Activated CD8-positive, alpha-beta memory T cell treated with anti-CD3 and anti-CD28 coated beads, Interleukin-2, amount 10 ng/mL, durations not matched to agents 7 days and 5 days (primary cell): ENCODE measurements around the gene CSRP1. TPM values are rescaled to one million over a fixed set of nuclear protein-coding genes. Genes with fewer than 3 reads are reported as not detected.
"Not testable (repeated sequence)": the region's sequence is repeated elsewhere in the genome, so short reads cannot be mapped to it uniquely, and the experiment has no call there.

ENCODE experiments used
- ATAC-seq: fragments of 150-1000 bp; cut with Tn5 transposase; one replicate; pipeline ENCODE4 v1.10.0; 2021; ENCODE audit warnings: moderate library complexity
- CTCF ChIA-PET: fragments of 350-600 bp; sonication (Branson Sonifier 250); formaldehyde crosslinking; loops from one replicate; lab custom pipeline; 2021; ENCODE audit warnings: antibody characterized with exemption; lab: Charles Lee
- DNase-seq: peaks from one replicate; pipeline ENCODE4 v3.0.0-alpha.2; 2020
- H3K27ac Mint-ChIP-seq: one replicate; pipeline ENCODE4 v1.8.0; 2021; ENCODE audit warnings: mild to moderate bottlenecking, mixed read lengths
- H3K27me3 Mint-ChIP-seq: one replicate; pipeline ENCODE4 v1.8.0; 2021; ENCODE audit warnings: mixed read lengths
- H3K36me3 Mint-ChIP-seq: one replicate; pipeline ENCODE4 v1.8.0; 2021; ENCODE audit warnings: mild to moderate bottlenecking, mixed read lengths
- H3K4me1 Mint-ChIP-seq: one replicate; pipeline ENCODE4 v1.8.0; 2021; ENCODE audit warnings: mixed read lengths
- H3K4me3 Mint-ChIP-seq: one replicate; pipeline ENCODE4 v1.8.0; 2021; ENCODE audit warnings: mild to moderate bottlenecking, moderate library complexity, mixed read lengths
- H3K9me3 Mint-ChIP-seq: one replicate; pipeline ENCODE4 v1.8.0; 2022; ENCODE audit warnings: low read depth, mixed read lengths
- total RNA-seq, 2 experiments: library from RNA; stranded (reverse); gene quantifications; one replicate each; pipeline ENCODE4 v1.2.3, GENCODE V29; 2021

Gene CSRP1
- total RNA-seq, 2 experiments from 2014 or later: 71.7 to 78.3 TPM

- peaks cover 14% of the 10 kb centered on the region for H3K27me3 Mint-ChIP-seq
- no peak overlapping the region for H3K27ac Mint-ChIP-seq
- no peak for DNase-seq
- peaks cover 13% of the 10 kb centered on the region for H3K36me3 Mint-ChIP-seq
- H3K9me3 Mint-ChIP-seq: no peaks in the 10 kb centered on the region
- no peak for ATAC-seq
- CTCF ChIA-PET: interaction anchor here (1.7 to 17.6 kb wide), 8 partner anchors 13 to 77 kb away, joined by 5 to 597 read pairs (median 25); partner anchors contain the start of genes CSRP1 and PHLDA3
- peaks cover 25% of the 10 kb centered on the region for H3K4me1 Mint-ChIP-seq
- H3K4me3 Mint-ChIP-seq: no peak overlapping the region
Observed at GRCh38 chr1:201483373-201483949, 23.5 kb downstream of the CSRP1 start.

GRCh38 chr1:201482755-201483154 lies 24.2 kb downstream of the CSRP1 start:
- Mint-ChIP-seq H3K36me3 (peaks cover 8% of the 10 kb centered on the region), H3K27me3 (peaks cover 14% of the 10 kb centered on the region), H3K4me1 (peaks cover 25% of the 10 kb centered on the region), H3K9me3 (no peaks in the 10 kb centered on the region), H3K27ac (no peak overlapping the region), H3K4me3 (no peak overlapping the region)
- CTCF ChIA-PET: interaction anchor here (1.0 to 17.6 kb wide), 15 partner anchors 8 to 313 kb away, joined by 3 to 597 read pairs (median 11); partner anchors contain the start of genes CSRP1 and PHLDA3
- ATAC-seq (no peak), DNase-seq (no peak)

- CTCF ChIA-PET: interaction anchor here (0.9 to 17.6 kb wide), 27 partner anchors 9 to 314 kb away, joined by 3 to 597 read pairs (median 6); partner anchors contain the start of genes CSRP1 and PHLDA3
- ATAC-seq (peak; percentile 80), DNase-seq (peak; percentile 89)
- peaks cover 16% of the 10 kb centered on the region for H3K27me3 Mint-ChIP-seq
- H3K9me3 Mint-ChIP-seq: no peaks in the 10 kb centered on the region
- peak overlapping the region; percentile 67 for H3K4me3 Mint-ChIP-seq
- peaks cover 28% of the 10 kb centered on the region for H3K4me1 Mint-ChIP-seq
- no peak overlapping the region for H3K27ac Mint-ChIP-seq
- H3K36me3 Mint-ChIP-seq: peaks cover 2% of the 10 kb centered on the region
Observed at GRCh38 chr1:201481761-201482493, 25.0 kb downstream of the CSRP1 start.

GRCh38 chr1:201481004-201481380 lies 25.9 kb downstream of the CSRP1 start:
- no peak for DNase-seq
- Mint-ChIP-seq H3K27me3 (peaks cover 20% of the 10 kb centered on the region), H3K27ac (no peak overlapping the region), H3K4me1 (peaks cover 33% of the 10 kb centered on the region), H3K36me3 (no peaks in the 10 kb centered on the region), H3K9me3 (no peaks in the 10 kb centered on the region), H3K4me3 (peak overlapping the region; percentile 67)
- CTCF ChIA-PET: interaction anchor here (0.9 to 17.6 kb wide), 20 partner anchors 10 to 77 kb away, joined by 3 to 597 read pairs (median 8); partner anchors contain the start of genes CSRP1 and PHLDA3
- no peak for ATAC-seq

GRCh38 chr1:201480231-201481003 lies 26.5 kb downstream of the CSRP1 start:
- peak overlapping the region; percentile 61 for H3K27ac Mint-ChIP-seq
- peaks cover 37% of the 10 kb centered on the region for H3K4me1 Mint-ChIP-seq
- DNase-seq (peak; percentile 87), ATAC-seq (peak; percentile 79)
- H3K27me3 Mint-ChIP-seq: peaks cover 25% of the 10 kb centered on the region
- CTCF ChIA-PET: interaction anchor here (0.8 to 17.6 kb wide), 13 partner anchors 8 to 130 kb away, joined by 3 to 597 read pairs (median 10); partner anchors contain the start of genes CSRP1 and PHLDA3
- H3K9me3 Mint-ChIP-seq: no peaks in the 10 kb centered on the region
- peak overlapping the region; percentile 67 for H3K4me3 Mint-ChIP-seq
- H3K36me3 Mint-ChIP-seq: no peaks in the 10 kb centered on the region

- DNase-seq: no peak
- no peak for ATAC-seq
- no peak overlapping the region for H3K27ac Mint-ChIP-seq
- no peaks in the 10 kb centered on the region for H3K9me3 Mint-ChIP-seq
- CTCF ChIA-PET: interaction anchor here (0.6 to 17.6 kb wide), 6 partner anchors 9 to 131 kb away, joined by 4 to 597 read pairs (median 34); partner anchors contain the start of genes CSRP1 and PHLDA3
- H3K4me3 Mint-ChIP-seq: no peak overlapping the region
- no peaks in the 10 kb centered on the region for H3K36me3 Mint-ChIP-seq
- peaks cover 37% of the 10 kb centered on the region for H3K4me1 Mint-ChIP-seq
- H3K27me3 Mint-ChIP-seq: peaks cover 30% of the 10 kb centered on the region
Observed at GRCh38 chr1:201479201-201479730, 27.7 kb downstream of the CSRP1 start.

- CTCF ChIA-PET: interaction anchor here (1.9 to 17.6 kb wide), 4 partner anchors 8 to 34 kb away, joined by 6 to 597 read pairs (median 108); partner anchors contain the start of genes CSRP1 and PHLDA3
- not testable (repeated sequence) for H3K27ac Mint-ChIP-seq, DNase-seq, ATAC-seq, H3K9me3 Mint-ChIP-seq, H3K36me3 Mint-ChIP-seq, H3K4me3 Mint-ChIP-seq
- Mint-ChIP-seq H3K4me1 (peaks cover 37% of the 10 kb centered on the region), H3K27me3 (peaks cover 35% of the 10 kb centered on the region)
Observed at GRCh38 chr1:201478666-201479065, 28.3 kb downstream of the CSRP1 start.

- Mint-ChIP-seq H3K27ac (no peak overlapping the region), H3K36me3 (no peaks in the 10 kb centered on the region), H3K9me3 (no peaks in the 10 kb centered on the region), H3K27me3 (peaks cover 44% of the 10 kb centered on the region), H3K4me3 (no peak overlapping the region), H3K4me1 (peaks cover 30% of the 10 kb centered on the region)
- DNase-seq (no peak), ATAC-seq (no peak)
- CTCF ChIA-PET: interaction anchor here (0.7 to 9.6 kb wide), 5 partner anchors 29 to 41 kb away, joined by 3 to 164 read pairs (median 3); no protein-coding TSS in a partner anchor
Observed at GRCh38 chr1:201476670-201477344, 30.1 kb downstream of the CSRP1 start.

- no peaks in the 10 kb centered on the region for H3K36me3 Mint-ChIP-seq
- no peaks in the 10 kb centered on the region for H3K9me3 Mint-ChIP-seq
- H3K27ac Mint-ChIP-seq: no peak overlapping the region
- H3K27me3 Mint-ChIP-seq: peaks cover 45% of the 10 kb centered on the region
- peaks cover 24% of the 10 kb centered on the region for H3K4me1 Mint-ChIP-seq
- no peak overlapping the region for H3K4me3 Mint-ChIP-seq
- no peak for DNase-seq
- no peak for ATAC-seq
- CTCF ChIA-PET: interaction anchor here (1.3 to 9.6 kb wide), 2 partner anchors 28 to 37 kb away, joined by 3 to 164 read pairs; no protein-coding TSS in a partner anchor
Observed at GRCh38 chr1:201475915-201476669, 30.8 kb downstream of the CSRP1 start.

GRCh38 chr1:201475130-201475529 lies 31.8 kb downstream of the CSRP1 start:
- H3K27ac Mint-ChIP-seq: no peak overlapping the region
- no peaks in the 10 kb centered on the region for H3K36me3 Mint-ChIP-seq
- CTCF ChIA-PET: interaction anchor here (1.3 to 9.6 kb wide), 2 partner anchors 27 to 38 kb away, joined by 3 to 164 read pairs; no protein-coding TSS in a partner anchor
- H3K9me3 Mint-ChIP-seq: no peaks in the 10 kb centered on the region
- peaks cover 20% of the 10 kb centered on the region for H3K4me1 Mint-ChIP-seq
- ATAC-seq: no peak
- no peak overlapping the region for H3K4me3 Mint-ChIP-seq
- DNase-seq: no peak
- H3K27me3 Mint-ChIP-seq: peaks cover 49% of the 10 kb centered on the region

- no peak for ATAC-seq
- H3K9me3 Mint-ChIP-seq: no peaks in the 10 kb centered on the region
- H3K4me1 Mint-ChIP-seq: peaks cover 24% of the 10 kb centered on the region
- CTCF ChIA-PET: interaction anchor here (0.8 to 5.2 kb wide), 3 partner anchors 8 to 87 kb away, joined by 3 to 52 read pairs (median 9); no protein-coding TSS in a partner anchor
- DNase-seq: no peak
- H3K27ac Mint-ChIP-seq: no peak overlapping the region
- peaks cover 57% of the 10 kb centered on the region for H3K27me3 Mint-ChIP-seq
- no peaks in the 10 kb centered on the region for H3K36me3 Mint-ChIP-seq
- H3K4me3 Mint-ChIP-seq: no peak overlapping the region
Observed at GRCh38 chr1:201473296-201473695, 33.6 kb downstream of the CSRP1 start.
